ENCODE results near the gene RHPN2. TPM values are rescaled to one million over a fixed set of nuclear protein-coding genes. Genes with fewer than 3 reads are reported as not detected.

RHPN2 gene
- total RNA-seq: 2.8 and 2.9 TPM in 2 replicates

GRCh38 chr19:33064792-33065550 is at the start of gene RHPN2:
Gene RHPN2, minus strand, starts transcription at chr19:33064888. Its CDS starts 36 bp downstream, at chr19:33064852.

GRCh38 chr19:33080761-33081681 is 16.3 kb upstream of the RHPN2 start, which contains the start of gene GPATCH1:
Gene GPATCH1, plus strand, starts transcription at chr19:33081181. Its CDS starts 13 bp downstream, at chr19:33081194.

GRCh38 chr19:32971715-32972540 is 92.8 kb downstream of the RHPN2 start, which contains the start of the genes CEP89 and FAAP24:
Gene CEP89, minus strand, starts transcription at chr19:32971958. Its CDS starts 84 bp downstream, at chr19:32971874.
Gene FAAP24, plus strand, starts transcription at chr19:32972242. Its CDS starts 955 bp downstream, at chr19:32973197.

Other genes starting within 250 kb of the RHPN2 start
- gene SLC7A9, start 195.1 kb downstream of the RHPN2 start, total RNA-seq: not detected in 2 replicates
- 10.2 and 10.5 TPM in 2 replicates for gene CEP89, start 92.9 kb downstream of the RHPN2 start, total RNA-seq
- 2.7 and 5.5 TPM in 2 replicates for gene FAAP24, start 92.6 kb downstream of the RHPN2 start, total RNA-seq
- 3.9 and 4.8 TPM in 2 replicates for gene GPATCH1, start 16.3 kb upstream of the RHPN2 start, total RNA-seq
- gene WDR88, start 67.2 kb upstream of the RHPN2 start, total RNA-seq: not detected in 2 replicates
- 14.2 and 15.1 TPM in 2 replicates for gene LRP3, start 129.4 kb upstream of the RHPN2 start, total RNA-seq
- gene SLC7A10, start 161.0 kb upstream of the RHPN2 start, total RNA-seq: not detected in 2 replicates
- 0.86 and 1.2 TPM in 2 replicates for gene CEBPA, start 237.6 kb upstream of the RHPN2 start, total RNA-seq